ENCODE measurements around the gene POLR3C.

Gene POLR3C

DNA sequence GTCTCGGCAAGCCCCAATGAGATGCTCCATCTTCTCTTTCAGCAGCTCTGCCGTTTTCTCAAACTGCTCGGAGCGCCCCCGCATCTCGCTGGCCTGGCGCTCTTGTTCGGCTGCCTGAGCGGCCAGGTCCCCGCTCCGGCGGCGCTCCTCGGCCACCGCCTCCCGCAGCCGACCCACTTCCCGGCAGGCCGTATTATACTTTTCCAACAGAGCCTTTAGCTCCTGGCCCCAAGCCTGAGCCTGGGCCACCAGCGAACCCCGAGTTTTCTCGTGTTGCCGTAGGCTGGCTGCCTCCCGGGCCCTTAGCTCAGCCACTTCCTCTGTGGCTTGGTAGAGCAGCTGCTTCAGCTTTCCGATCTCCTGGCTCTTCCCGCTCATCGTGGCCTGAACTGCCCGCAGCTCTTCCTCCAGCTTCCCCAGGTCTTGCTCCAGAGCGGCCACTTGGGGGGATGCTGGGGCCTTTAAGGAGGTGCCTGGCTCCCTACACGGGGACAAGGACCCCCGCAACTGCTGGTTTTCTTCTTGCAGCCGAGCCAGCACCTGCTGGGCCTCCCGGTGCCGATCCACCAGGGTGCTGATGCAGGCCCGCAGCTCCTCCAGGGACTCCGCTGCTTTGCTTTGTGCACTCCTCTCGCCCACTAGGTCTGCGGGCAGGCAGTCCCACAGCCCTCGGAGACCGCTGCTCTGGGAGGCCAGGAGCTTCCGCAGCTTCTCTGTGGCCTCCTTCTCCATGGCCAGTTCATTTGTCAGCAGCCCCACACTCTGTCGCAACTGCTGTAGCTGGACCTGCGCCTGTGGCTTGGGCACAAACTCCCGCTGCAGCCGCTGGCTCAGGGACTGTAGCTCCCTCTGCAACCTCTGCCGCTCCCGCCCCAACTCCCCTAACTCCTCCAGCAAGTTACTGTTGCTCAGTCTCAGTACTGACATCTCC, 48.3 kb downstream of the POLR3C start:
- DNase-seq, result peak; percentile 42
- ATAC-seq, result peak; percentile 81

DNA sequence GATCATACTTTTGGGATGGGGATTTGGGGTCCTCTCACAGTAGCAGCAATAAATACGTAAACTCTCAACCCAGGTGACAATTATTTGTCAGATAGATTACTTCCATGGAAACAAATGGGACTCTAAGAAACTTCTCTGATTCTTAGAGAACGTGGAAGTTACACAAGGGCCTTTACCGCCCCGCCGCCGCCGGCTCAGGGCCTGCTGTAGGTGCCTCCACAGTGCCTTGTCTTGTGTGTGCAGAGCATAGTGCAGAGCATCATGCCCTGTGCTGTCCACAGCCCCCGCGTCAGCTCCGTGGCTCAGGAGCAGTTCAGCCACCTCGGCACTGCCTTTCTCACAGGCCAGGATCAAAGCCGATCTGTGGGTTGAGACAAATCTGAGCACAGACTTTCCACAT, 50.6 kb downstream of the POLR3C start:
- DNase-seq (no peak), ATAC-seq (no peak)

DNA sequence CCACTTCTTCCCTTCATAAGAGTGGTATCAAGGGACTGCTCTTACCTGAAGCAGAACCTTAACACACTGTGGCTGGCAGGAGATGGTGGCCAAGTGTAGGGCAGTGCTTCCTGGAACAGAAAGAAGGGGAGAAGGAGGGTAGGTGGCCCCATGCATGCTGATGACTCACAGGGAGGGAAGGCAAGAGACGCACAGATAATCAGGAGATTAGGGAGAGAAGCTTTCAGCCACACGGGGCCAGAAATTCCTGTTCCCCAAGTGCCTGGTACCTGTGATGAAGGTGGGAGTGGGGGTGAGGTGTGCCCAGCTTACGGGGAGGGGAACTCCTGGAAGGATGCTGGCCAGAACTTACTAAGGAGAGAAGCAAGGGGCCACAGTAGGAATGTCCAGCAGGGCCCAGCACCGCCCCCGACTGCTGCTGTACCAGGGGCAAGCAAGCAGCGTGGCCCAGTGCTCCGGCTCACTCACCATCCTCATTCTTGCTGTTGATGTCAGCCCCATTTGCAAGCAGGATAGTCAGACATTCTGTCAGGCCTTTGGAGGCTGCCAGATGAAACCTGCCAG, 54.0 kb downstream of the POLR3C start:
- DNase-seq, result no peak
- no peak for ATAC-seq

DNA sequence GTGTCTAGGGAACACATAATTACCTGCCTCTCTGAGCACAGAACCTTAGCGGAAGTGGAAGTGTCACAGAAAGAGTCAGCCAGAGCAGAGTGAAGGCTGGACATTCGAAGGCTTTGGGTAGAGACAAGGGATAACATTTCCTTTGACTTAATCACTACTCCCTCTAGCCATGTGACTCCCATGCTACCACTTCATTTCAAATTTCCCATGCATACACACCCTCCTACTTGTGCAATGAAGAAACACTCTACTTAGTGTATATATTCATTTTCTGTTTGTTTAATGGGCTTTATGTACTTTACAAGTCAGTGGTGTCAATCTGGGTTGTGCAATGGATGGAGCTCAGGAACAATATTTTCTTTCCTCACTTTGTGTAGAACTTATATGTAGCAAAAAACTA, 54.7 kb downstream of the POLR3C start:
- DNase-seq, result no peak
- no peak for ATAC-seq

DNA sequence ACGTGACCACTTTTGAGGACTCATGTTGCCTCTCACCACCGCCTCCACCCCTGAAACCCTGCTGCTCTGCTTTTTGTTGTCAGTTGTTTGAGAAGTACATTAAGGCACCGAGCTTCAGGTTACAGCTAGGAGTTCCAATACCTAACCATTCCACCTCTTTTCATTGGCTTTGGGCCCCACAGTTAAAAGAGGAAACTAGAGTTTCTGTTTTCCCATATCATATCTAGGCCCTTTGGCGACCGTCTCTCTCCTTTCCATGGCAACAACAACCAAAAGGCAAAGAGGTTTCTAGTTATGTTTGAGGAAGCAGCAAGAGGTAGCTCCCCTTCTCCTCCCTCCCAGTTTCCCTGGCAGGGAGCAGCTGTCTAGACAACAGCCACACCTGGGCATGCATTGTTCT, 55.8 kb downstream of the POLR3C start:
- DNase-seq, result no peak

DNA sequence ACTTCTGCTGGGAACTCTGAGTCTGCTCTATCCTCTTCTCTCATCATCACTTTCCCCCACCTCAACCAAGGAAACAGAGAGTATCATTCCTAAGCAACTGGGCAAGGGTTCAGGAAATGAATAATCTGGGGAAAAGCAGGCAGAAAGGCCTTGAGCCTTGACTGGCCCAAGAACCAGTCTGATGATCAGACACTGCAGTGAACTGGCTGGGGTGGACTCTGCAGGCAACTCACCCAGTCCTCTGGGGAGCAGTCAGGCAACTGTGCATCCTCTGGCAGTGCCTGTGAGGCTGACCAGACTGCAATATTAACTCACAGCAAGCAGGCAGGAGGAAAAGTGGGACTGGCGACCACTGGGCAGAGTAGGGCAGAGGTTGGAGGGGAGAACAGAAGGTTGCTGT, 60.7 kb downstream of the POLR3C start:
- no peak for ATAC-seq

More for the DNA sequence above, 55.8 kb downstream of the POLR3C start:
- no peak for ATAC-seq

DNA sequence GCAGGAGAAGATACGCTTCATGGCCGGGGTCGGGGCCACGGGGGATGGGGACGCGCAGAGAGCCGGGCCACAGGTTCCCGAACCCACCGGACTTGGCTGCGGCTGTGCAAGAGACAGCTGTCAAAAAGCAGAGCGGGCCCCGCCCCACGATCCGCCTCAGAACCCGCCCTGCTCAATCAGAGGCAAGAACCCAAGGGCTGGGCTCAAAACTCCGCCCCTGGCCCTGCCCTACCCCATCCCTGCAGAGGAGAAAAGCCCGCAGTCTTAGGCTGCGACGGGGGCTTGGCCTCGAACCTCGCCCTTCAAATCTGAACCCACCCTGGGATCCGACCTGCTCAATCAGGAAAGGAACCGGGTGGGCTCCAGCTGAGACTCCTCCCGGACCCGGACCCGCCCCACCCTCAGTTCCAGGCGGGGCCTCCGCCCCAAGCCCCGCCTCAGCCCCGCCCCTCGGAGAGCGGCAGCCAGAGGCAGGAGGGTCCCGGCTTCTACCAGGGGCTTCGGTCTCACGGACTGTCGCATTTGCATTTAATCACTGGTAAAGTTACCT, 61.8 kb downstream of the POLR3C start, which contains the start of gene ANKRD35:
Gene ANKRD35, minus strand, starts transcription at position 129 of the 550 bp plus-strand sequence. Its CDS starts 108 bp downstream, at position 21.
- ATAC-seq, result peak; percentile 99
- peak; percentile 88 for DNase-seq

More for the DNA sequence above, 60.7 kb downstream of the POLR3C start:
- DNase-seq, result no peak

DNA sequence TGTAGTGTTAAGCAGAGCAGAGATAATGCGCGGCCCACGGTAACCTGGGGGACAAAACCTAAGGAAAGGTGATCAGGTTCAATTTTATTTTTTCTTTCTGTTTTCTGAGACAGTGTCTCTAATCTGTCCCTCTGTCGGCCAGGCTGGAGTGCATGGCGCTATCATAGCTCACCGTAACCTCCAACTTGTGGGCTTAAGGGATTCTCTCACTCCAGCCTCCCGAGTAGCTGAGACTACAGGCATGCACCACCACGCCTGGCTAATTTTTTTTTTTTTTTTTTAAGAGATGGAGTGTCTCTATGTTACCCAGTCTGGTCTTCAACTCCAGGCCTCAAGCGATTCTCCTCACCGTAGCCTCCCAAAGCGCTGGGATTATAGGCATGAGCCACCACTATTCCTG, 62.4 kb downstream of the POLR3C start:
- ATAC-seq, result no peak
- DNase-seq, result no peak

DNA sequence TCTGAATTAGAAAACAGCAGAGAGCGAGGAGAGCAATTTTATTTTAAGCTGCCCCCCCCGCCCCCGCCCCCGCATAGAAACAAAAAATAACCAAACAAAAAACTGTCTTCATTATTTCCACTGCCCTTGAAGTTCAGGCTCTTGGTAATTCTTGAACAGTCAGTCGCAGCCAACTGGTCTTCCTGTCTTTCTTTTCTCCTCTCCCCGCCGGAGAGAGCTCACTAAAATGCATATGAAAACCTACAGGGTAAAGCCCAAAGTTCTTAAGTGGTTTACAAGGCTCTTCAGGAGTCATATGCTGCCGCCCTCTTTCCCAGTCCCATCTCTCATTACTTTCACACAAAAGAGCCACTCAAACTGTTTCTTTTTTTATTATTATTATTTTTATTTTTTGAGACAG, 62.8 kb downstream of the POLR3C start:
- DNase-seq (no peak), ATAC-seq (no peak)

DNA sequence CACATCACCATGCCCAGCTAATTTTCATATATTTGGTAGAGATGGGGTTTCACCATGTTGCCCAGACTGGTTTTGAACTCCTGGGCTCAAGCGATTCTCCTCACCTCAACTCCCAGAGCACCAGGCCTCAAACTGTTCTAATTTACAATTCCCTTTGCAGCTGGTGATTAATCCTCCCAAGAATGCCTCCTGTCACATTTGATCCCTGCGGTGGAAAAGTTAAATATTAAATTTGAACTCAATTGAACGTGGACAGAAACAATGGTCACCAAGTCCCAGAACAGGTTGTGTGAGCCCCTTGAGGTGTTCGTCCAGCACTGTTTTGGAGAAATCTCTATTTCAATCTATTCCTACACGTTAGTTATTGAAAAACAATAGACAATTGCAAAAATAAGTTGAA, 63.6 kb downstream of the POLR3C start:
- no peak for ATAC-seq

DNA sequence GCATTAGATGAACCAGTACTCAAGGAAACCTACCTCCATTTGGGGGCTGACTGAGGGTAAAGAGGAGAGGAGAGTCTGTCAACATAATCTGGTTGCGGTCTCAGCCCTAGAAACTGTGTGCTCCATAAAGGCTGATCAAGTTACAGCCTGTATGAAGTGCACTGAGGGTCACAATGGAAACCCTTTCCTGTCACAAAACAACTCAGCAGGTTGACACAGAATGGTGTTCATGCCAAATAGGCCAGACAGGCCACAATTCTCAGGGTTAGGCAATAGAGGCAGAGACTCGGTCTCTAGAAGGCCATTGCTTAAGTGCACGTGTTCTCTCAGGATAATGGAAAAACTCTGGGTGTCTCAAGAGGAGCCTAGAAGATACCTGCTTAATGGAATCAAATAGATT, 65.7 kb downstream of the POLR3C start:
- DNase-seq (no peak), ATAC-seq (no peak)

More for the DNA sequence above, 63.6 kb downstream of the POLR3C start:
- DNase-seq, result no peak

DNA sequence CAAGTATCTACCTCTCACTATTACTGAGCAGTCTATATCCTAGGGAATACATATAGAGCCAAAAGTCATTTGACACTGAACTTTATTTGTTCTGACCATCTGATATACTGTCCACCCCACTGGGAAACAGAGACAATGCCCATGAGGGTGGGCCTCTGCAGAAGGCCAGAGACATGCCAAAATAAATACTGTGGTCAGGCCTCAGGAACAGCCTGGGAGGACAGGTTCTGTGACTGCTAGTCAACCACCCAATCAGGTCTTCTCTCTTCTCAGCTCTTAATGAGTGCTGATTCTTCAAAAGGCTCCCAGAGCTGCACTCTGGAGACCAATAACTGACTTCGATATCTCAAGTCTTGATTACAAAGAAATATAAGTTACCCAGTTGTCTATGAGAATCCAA, 67.1 kb downstream of the POLR3C start:
- DNase-seq (no peak), ATAC-seq (no peak)

DNA sequence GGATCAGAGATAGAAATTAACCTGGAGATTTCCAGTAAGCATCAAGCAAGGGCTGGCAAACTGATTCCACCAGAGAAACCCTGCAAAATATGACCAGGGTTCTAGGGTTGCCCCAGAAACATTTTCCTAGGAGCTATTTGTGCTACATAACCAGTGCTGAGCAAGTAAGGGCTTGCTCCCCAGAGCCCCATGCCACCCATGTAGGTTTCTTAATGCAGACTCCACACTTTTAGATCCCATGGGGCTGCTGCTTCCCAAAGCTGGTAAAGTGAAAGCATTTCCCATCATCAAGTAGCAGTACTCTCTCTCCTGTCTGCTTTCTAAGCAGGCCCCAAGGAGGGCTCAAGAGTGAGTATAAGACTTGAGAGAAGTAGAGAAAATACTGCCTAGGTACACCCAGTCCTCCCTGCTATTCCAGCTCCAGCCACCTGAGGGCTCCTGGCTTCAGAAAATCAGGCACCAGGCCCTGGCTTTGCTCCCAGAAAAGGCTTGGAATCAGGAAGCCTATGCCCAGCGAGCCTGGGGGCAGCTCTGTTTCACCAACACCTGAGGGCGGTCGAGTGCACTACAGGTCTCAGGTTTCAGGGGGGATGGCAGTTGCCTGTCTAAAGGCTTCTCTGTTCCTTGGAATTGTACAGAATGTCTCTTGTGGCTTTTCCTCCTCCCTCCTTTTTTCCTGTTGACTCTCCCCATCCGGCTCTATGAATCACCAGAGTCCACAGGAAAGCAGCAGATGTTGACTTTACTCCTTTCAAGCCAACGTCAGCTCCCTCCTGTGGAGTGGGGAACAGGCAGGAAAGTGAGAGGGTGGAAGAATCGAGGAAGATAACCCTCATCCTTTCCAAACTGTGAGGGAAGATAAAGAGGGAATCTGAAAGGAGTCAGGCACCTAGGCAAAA, 67.8 kb downstream of the POLR3C start:
- DNase-seq, result peak; percentile 69
- peak; percentile 55 for ATAC-seq

DNA sequence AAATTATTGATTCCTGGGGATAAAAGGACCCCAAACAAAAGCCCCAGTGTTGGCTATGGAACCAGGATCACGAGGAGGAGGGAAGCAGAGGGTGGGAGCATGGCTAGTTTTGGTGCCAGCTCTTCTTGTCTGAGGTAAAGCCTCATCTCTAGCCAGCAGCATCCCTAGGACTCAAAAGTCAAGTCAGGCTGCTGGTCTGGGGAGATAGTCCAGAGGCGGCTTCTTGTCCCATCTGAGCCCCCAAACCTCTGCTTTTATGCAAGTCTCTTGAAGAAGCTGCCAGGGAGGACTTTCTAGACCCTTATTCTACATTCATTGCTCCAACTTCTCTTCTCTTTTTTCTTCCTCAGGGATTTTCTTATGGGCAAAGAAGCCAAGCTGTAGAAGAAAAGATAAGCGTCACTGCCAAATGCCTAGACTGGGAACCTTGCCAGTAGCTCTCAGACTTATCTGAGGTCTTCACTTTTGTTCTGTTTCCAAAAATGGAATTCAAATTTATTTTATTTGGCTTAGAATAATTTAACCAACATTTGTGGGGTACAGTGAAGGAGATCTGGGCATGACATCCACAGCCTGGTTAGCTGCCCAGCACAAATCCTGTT, 68.6 kb downstream of the POLR3C start:
- no peak for ATAC-seq
- no peak for DNase-seq

DNA sequence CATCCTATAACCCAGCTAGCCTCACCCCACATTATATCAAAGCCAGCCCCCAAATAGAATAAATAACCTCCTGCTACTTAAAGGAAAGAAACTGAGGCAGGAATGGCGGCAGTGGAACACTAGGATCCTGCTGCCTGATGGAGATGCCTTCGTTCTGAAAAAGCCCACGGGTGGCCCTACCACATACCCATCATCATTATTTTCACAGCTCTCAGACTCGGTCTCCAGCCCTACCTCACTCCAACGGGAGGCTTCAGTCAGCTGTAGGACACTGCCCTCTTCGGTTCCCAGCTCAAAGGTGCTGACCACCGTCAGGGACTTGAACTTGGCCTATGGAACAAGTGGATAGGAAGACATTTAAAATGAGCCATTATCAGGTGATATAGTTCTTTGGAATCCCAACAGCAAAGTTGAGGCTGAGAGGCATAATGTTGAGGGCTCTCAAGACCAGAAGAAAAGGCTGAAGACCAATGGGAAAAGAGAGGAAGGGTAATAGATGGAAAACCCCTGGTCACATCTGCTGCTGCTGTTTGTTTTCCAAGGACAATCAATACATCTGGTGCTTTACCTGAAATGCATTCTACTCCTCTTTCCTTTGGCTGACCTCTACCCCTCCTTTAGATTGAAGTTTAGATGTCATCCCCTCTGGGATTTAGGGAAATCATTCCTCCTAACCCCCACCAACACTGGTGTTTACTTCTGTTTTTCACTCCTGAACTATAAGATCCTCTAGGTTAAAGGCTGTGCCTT, 69.5 kb downstream of the POLR3C start:
- ATAC-seq, result no peak

More for the DNA sequence above, 69.5 kb downstream of the POLR3C start:
- no peak for DNase-seq

Measured in stimulated activated naive CD8-positive, alpha-beta T cell treated with anti-CD3 and anti-CD28 coated beads, Interleukin-15, Interleukin-2, amounts not matched to agents 100 U/mL and 50 U/mL, for 24 hours (primary cell).